PFSK-1 (cell line): ENCODE measurements around the gene TFCP2L1.

Experiments used
- FOXP2 ChIP-seq: optimal IDR thresholded peaks from 2 replicates; pipeline ENCODE3; 2011; ENCODE audit warnings: borderline replicate concordance, control low read depth, inconsistent platforms; ENCODE audit not compliant: insufficient read depth; ENCODE audit errors: extremely low read length, extremely low read depth
- POLR2AphosphoS5 ChIP-seq: IDR thresholded peaks from 2 replicates; pipeline ENCODE4 v1.6.1; 2012; ENCODE audit warnings: low read depth, mild to moderate bottlenecking, control low read depth, low read length, moderate library complexity
- REST ChIP-seq, 2 experiments: IDR thresholded peaks; 2 replicates each; pipeline versions ENCODE4 v1.6.1 to v1.8.0; 2011 to 2012; ENCODE audit warnings: low read depth in 2 of 2, low read length in 2 of 2, control low read depth in 1 of 2, inconsistent platforms in 1 of 2, mild to moderate bottlenecking in 1 of 2, moderate library complexity in 1 of 2; ENCODE audit not compliant: insufficient read depth in 1 of 2
- SIN3A ChIP-seq: IDR thresholded peaks from 2 replicates; pipeline ENCODE4 v1.6.1; 2012; ENCODE audit warnings: mild to moderate bottlenecking, low read length, moderate library complexity, borderline replicate concordance; ENCODE audit not compliant: insufficient read depth
- TAF1 ChIP-seq: IDR thresholded peaks from 2 replicates; pipeline ENCODE4 v1.6.1; 2012; ENCODE audit warnings: low read length, control low read depth, borderline replicate concordance; ENCODE audit not compliant: insufficient read depth

The TFCP2L1 gene

GRCh38 chr2:121214296-121214695 is 70.7 kb downstream of the TFCP2L1 start:
- no peak for TF ChIP-seq REST (IDR thresholded peaks at IDR 0.05; ENCODE audit: insufficient read depth in 1 of 2, low read depth in 2 of 2, low read length in 2 of 2)
- TF ChIP-seq FOXP2, result no peak
- TF ChIP-seq POLR2AphosphoS5, result no peak
- no peak for TF ChIP-seq SIN3A
- no peak for TF ChIP-seq TAF1

GRCh38 chr2:121213386-121213785 is 71.6 kb downstream of the TFCP2L1 start:
- TF ChIP-seq SIN3A, result no peak
- TF ChIP-seq TAF1, result no peak
- TF ChIP-seq FOXP2, result no peak
- TF ChIP-seq POLR2AphosphoS5, result no peak
- no peak for TF ChIP-seq REST (IDR thresholded peaks at IDR 0.05; ENCODE audit: insufficient read depth in 1 of 2, low read depth in 2 of 2, low read length in 2 of 2)

- TF ChIP-seq TAF1 (no peak), FOXP2 (no peak), SIN3A (no peak)
These were observed 72.2 kb downstream of the TFCP2L1 start for GRCh38 chr2:121212661-121213325.

GRCh38 chr2:121211689-121212151 is 73.3 kb downstream of the TFCP2L1 start:
- TF ChIP-seq POLR2AphosphoS5, result no peak
- no peak for TF ChIP-seq SIN3A
- TF ChIP-seq TAF1, result no peak
- no peak for TF ChIP-seq REST (IDR thresholded peaks at IDR 0.05; ENCODE audit: insufficient read depth in 1 of 2, low read depth in 2 of 2, low read length in 2 of 2)
- no peak for TF ChIP-seq FOXP2

GRCh38 chr2:121211251-121211650 is 73.8 kb downstream of the TFCP2L1 start:
- TF ChIP-seq POLR2AphosphoS5, result no peak
- no peak for TF ChIP-seq REST (IDR thresholded peaks at IDR 0.05; ENCODE audit: insufficient read depth in 1 of 2, low read depth in 2 of 2, low read length in 2 of 2)
- no peak for TF ChIP-seq FOXP2
